Stimulated activated CD4-positive, alpha-beta T cell treated with anti-CD3 and anti-CD28 coated beads, Interleukin-12 subunit alpha, Interleukin-12 subunit beta, amount 100 ng/mL, for 4 hours (primary cell): ENCODE data around the gene PBXIP1.

ENCODE experiments used
- DNase-seq: peaks from one replicate; pipeline ENCODE4 v3.0.0-alpha.2; 2020

Gene PBXIP1

DNA sequence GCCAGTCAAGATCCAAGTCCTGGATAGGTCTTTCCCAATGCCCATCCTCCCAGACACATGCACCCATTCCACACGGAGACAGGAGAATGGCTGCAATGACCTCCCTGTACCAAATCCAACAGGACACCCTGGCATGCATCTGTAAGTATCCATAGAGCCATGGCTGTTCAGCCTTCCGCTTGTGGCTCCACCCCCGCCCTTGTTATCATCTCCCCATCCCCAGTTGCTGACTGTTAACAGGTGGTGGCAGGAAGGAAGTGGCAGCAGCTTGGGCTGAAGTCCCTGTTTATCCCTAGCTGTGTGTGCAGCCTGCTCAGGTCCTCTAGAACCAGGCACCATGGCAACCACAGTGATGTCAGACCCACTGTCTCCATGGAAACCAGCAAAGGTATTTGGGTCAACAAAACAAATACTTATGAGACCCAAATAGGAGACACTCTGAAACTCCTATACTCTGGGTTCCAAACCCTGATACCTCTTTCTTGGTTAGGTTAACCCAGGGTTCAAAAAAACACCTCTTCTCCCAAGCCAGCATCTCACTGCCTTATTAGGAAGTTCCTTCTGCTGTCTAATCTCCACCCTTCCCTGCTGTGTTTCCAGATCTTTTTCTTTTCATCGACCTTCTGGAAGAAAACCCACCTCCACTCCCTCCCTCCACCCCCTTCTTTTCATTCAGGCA lies 721 bp downstream of the PBXIP1 start:
- peak; percentile 48 for DNase-seq

DNA sequence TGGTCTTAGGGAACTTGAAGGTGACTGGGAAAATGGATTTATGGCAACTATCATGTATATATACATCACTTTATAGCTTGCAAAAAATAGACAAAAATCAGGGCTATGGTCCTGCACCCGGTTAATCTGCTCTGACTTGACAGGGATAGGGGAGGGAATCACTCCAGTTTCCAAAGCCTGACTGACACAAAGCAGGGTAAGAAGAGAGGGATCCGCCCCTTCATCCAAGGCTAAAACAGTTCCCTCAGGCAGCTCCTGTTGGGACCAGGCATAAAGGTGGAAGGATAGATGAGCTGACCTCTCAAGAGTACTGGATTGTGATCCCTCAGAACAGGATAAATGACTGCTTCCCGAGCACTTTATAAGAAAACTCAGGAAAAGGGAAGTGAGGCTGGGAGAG lies 1.4 kb downstream of the PBXIP1 start:
- no peak for DNase-seq

DNA sequence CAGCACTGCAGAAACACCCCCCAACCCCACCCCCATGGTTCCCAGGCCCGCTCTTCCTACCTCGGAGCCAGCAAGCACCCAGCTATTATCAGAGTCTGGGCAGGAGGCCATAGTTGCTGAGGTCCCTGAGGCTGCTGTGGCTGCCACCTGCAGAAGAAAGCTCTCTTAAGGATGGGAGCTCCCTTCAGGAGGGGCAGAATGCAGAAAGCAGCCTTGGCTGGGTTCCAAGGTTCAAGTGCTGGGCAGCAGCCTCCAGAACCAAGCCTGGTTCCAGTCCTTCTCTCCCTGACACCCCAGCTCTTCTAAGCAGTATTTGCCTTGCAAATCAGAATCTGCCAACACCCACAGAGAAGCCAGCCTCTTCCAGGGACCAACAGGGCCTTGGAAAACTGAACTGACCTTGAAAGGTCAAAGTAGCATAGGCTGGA lies 2.3 kb downstream of the PBXIP1 start:
- no peak for DNase-seq

DNA sequence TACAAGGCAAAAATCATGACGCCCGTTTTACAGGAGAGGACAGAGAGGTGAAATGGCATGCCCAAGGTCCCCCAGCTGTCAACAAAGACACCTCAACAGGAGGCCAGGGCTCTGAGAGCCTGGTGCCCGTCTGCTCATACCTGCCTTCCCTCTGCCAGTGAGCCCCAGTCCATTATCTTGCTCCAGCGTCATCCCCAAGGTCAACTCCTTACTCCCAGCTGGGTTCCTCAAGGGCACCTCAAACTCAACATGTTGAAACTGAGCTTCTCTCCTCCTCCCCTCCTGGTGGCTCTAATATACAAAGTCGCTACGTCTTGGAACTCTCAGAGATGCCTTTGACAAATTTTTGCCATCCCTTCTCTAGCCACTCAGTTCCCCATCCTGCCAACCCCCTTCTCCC lies 3.2 kb downstream of the PBXIP1 start:
- no peak for DNase-seq

DNA sequence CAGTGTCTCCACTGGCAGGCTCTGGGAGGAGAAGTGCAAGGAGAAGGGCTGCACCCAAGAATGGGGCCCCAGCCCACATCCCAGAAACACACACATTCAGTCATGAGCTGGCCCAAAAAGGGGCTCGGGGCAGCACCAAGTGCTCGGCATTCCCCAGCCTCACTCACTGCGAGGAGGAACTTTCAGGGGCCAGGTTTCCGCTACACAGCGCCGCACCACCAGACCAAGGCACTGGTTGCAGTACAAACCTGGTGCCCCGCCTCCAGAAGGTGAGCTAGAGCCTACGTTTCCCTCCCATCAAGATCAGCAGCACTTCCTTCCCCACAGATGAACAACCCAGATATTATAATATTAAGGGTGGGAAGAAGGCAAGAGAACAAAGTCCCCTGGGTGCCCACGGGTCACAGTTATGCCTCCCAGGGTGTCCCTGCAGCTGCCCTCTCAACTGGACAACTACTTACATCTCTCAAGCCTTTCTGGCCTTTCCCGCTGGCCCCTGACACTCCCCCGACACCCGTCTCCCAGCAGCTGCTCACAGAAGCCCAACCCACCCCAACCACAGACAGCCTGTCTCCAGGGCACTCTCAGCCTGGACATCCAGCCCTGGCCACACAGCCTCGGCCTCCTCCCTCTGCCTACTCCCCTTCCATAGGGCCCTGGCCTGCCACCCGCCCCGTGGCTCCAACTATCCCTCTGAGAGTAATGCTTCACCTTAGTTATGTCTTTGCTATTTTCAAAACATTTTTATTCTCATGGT lies 3.8 kb downstream of the PBXIP1 start:
- peak; percentile 62 for DNase-seq

DNA sequence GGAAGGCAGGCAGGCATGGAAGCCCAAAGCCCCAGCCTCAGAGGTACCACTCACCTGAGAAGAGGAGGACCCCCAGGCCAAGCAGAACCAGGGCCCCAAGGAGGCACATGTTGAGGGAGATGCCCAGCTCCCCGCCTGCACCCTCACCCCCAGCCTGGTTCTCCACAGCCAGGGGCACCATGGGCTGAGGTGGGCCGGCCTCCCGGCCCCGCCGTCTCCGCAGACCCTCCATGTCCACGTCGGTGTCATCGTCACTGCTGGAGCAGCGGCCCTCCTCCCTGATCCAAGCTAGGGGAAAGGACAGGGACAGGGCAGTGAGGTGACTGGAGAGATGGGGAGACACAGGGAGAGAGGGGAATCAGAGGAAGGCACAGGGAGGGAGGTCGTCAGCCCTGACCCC lies 7.8 kb downstream of the PBXIP1 start:
- DNase-seq, result no peak

DNA sequence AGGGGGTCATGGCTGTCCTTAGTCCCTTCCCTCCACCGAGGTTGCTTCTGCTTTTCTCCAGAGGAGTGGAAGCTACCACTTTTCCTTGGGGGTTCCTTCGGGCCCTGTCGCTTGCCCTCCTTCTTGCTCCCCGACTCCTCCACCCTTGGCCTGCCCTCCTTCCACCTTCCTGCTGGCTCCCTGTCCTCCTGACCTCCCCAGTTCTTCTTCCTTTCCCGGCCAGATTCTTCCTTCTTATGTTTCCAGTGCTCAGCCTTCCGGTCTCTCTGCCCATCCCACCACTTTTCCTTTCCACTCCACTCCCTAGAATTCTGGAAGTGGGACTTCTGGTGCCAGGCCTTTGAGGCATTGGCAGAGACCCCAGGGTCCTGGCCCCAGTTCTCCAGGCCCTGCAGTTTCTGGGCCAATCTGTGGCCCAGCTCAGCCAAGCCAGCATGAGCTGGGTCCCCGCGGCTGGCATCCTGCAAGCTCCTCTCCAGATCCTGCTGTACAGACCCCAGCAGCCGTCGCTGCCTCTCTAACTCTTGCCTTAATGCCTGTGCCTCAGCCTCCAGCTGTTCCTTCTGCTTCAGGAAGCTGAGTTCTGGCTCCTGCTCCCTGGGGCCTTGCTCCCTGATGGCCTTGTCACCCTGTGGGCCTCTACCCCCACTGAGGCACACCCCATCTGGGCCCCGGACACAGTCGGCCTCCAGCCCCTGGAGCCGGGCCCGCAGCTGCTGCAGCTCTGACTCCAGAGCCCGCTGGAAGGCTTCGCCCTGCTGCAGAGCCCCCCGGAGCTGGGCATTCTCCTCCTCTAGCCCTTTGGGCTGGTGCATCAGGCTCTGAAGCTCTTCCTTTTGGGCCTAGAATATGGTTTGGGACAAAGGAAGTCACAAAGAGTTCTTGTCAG lies 9.7 kb downstream of the PBXIP1 start:
- no peak for DNase-seq

DNA sequence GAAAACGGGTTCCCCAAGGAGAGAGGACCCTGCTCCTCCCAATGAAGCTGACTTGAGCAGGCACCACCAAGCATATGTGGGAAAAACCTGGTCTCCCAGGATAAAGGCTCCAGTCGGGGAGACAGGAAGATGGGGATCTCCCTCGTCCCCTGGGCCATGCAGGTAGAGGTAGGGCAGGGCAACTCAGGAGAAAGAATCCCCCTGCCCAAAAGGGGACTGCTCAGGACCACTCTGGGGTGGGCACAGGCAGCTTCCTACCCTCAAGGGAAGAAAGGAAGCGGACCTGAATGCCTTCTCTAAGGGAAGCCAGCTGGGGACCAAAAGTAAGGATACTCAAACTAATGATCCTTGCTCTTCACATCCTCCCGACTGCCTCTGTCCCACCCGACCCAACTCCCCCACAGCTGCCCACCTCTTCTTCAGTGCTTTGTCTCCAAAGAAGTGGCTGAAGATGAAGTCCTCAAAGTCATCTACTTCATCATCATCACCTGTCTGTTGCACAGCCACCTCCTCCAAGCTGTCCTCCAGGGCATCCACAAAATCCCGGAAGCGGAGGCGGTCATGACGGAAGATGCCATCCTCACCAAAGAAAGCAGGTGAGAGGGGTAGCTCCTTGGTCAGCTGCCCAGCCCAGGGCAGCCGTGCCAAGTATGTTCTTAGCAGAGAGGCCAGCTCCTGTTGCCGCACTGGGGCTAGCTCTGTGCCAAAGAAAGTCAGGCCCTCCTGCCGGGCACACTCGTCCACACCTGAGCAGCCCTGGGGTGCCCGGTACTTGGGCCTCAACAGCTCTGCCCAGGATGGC lies 10.5 kb downstream of the PBXIP1 start:
- DNase-seq, result no peak

DNA sequence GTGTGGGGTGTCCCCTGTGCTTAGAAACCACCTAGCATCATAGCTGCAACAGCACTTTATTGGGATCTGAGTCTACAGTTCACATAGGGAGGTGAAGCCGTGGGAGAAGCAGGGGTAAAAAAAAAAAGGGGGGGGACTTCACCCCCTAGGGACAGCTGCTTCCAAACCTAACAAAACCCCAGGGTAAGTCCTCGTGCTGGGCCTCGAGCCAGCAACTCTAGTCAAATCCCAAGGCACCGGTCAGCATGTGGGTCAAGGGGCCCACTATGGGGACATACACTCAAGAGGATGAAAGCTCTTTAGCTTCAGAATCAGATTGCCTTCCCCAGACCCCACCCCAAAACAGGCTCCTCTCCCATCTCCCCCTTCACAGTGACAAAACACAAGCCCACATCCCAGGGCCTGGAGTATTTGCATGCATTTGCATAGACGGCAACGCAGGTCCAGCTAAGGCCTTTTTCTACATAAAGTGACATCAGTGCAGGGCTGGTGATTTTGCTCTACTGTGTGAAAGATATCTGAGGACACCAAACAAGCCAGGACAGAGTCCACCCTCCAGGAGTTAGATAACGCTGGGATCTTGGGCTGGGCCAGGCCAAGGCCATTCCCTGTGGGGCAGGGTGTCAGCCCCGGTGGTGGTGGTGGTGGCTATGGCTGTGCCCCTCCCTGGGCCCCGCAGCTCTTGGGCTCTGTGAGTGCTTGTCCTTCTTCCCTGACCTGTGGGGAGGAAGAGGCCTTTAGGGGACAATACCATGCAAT lies 11.3 kb downstream of the PBXIP1 start:
- DNase-seq, result no peak

DNA sequence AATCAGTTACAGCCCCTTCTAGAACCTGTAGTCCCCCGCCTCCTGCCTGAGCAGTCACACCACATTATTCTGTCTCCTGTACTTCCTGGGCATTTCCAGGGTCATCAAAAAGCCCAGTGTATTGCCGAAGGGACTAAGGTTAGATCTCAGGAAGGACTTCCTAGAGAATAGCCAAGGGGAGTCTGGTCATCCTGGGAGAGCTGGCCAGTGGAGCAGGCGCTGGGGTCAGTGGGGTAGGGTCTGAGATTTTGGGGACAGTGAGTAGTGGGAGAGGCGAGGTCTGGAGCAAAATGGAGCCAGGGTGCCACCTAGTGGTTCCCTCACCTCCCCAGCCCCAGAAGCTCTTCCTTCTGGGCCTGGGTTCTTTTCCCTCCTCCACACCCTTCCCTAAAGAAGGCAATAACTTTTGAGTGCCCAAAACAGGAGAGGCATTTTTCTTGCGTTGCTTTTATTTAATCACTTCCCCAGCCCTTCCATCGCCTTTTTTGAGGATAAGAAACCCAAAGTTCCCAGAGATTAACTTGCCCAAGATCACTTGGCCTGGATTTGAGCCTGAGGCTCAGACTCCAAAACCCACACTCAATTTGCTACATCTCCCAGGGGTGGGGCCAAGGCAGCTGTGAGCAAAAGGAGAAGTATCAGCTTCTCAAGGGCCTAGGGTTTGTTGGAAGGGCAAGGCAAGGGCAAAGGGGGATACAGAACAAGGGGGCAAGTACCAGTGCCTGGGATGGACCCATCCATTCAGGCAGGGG lies 12.1 kb downstream of the PBXIP1 start:
- DNase-seq, result peak; percentile 46

DNA sequence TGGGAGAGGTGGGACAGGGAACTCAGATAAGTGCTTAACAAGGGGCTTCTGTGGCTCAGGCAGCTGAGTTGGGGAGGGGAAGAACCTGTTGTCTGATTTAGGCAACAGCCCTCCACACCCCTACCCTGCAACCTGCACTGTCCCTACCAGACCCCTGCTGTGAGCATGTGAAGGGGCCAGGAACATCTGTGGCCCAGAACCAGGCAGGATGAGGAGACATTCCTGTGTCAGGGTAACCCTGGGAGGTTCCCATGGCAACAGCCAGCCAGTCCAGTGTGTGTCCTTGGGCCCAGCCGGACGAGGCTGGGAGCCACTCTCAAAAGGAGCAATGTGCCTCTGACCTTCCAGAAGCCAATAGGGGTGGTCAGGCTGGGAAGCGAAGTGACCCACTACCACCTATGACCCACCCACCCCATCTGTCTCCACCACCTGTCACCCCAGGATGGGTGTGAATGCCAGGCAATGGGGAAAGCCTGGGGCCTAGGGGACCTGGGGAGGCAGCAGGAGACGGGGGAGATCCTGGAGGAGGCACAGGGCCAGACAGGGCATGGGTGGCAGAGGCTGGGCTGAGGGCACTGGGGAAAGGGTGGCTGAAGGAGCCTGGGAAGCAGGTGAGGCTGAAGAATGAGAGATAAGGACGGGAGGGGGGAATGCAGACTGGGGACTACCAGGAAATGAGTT lies 14.4 kb downstream of the PBXIP1 start:
- no peak for DNase-seq

DNA sequence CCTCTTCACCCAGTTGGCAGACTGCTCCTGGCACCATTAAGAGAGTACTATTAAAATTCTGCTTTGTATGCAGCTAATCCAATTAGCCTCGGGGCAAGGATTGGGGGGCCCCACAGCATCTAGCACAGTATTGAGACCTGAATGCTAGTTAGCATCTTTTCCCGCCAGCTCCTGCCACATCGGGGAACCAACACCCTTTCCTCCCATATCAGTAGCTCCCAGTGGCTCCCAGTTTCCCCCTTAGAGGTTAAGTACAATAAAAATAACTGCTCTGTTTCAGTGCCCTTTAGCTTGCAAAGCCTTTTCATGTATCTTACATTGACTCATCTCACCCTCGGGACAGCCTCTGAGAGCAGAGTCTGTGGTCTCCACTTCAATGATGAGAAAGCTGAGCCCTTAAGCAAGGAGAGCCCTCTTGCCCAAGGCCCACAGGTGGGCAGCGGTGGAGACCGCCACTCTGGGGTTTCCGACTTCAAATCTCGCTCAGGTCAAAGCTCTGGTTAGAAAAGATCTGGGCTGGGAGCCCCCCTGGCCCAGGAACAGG lies 15.2 kb downstream of the PBXIP1 start:
- DNase-seq, result no peak

DNA sequence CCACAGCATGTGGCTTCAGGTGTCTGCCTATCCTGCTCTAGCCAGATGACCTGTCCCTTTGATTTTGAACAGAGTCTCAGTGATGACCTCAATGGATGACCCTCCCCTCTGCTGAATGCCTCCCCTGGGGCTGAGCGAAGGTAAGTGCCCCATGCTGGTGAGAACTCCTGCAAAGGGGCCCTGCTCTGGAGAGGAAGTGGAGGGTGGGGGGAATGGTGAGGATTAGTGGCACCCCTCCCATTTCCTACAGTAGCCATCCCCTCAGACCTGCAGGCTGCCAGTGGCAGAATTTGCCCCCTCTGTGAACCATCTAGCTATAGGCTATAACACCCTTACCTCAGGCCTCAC lies 15.7 kb downstream of the PBXIP1 start:
- no peak for DNase-seq

DNA sequence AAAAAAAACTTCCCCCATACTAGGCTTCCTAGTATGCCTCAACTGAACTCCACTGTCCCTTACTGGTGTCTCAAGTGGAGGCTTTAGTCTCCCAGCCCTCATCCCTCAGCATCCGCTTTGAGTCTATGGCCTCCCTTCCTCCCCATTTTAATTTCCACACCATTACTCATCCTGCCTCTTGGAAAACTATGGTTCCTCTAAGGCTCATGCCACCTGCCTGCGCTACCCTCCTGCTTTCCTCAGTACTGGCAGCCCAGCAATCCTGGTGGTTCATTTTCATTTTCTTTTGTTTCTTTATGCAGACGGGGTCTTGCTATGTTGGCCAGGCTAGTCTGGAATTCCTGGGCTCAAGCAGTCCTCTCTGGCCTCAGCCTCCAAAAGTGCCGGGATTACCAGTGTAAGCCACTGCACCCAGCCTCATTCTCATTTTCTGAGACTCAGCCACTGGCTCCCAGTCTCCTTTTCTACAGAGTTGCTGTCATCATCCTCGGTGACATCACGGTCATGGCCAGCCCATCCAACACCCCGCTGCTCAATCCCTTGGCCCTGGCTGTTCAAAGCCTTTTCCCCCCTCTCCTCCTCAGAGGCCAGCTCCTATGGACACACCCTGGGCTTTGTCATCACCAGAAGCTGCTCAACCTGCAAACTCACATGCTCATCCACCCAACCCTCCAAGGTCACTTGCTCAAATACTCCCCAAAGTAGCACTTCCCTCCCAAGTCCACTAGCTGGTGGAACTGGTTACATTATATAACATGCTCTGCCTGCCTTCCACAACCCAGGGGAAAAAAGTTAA lies 17.1 kb downstream of the PBXIP1 start:
- no peak for DNase-seq

DNA sequence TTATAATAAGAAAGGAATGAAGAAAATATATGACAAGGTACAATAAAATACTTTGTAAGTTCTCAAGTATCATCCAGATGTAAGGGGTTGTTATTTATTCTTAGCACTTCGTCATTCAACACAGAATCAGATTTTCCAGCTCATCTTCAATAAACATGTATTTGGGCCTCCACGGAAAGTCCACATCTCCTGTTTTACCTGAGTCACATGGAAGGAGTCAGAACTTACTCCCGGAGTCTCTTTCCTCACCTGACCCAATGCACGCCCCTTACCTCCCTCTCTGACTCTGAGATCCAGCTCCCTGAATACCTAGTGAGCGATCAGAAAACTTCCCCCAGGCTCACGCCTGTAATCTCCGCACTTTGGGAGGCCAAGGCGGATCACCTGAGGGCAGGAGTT lies 17.9 kb downstream of the PBXIP1 start:
- DNase-seq, result no peak

DNA sequence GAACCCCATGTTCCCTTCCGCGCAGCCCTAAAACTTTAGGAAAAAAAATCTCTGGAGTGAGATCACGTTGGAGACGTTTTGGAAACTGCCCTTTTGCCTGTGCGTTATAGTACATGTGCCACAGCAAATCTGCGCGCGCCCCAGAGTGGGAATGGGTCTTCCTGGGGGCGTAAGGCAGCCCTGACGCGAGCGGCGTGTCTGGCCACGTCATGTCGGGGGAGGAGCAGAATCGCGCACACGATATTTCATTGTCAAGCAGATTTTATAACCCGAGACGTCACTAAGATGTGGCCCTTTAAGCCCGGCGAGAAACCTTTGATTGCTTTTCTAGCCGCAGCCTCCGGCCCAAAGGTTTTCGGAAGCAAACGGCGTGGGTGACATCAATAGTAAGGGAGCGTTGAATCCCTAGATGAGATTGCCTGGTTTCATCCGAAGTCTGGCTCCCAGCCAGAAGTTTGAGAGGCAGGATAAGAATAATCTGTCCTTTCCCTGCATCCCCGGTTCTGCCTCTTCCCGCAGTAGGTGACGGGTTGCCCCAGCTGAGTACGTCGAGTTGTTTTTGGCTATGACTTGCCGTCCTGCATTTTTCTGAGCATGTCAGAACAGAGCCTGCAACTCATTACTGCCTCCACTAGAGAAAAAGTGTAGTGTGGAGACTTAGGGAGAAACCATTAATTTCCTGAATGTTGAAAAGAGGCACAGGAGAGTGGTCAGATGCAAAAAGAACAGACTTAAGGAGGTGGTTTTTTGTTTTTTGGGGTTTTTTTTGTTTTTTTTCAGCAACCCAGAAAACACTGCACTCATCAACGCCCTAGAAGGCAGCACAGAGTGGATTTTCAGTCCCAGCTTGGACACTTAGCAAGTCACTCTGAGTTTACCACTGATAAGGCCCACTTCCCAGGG lies 18.6 kb downstream of the PBXIP1 start:
- DNase-seq, result peak; percentile 86

DNA sequence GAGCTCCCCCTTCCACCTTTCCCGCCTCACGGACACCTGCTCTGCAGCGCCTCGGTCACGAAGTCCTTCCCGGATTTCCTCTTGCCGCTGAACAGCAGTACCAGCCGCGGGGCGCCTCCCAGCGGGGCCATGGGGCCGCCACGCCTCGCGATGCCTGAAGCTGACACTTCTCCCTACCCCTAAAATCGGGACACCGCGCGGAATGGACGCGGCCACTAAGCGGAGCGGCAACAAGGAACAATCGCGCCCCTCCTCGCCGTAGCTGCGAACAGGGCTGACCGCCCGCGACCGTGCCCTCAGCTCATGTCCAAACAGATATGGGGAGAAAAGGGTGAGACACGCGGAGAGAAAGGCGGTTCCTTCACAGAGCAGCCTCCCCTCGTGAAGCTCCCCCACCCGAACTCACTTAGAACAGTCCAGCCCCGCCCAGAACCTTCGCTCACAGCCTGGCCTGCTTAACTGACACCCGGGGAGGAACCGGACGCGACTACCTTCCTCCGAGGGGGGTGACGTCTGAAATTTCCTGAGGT lies 19.3 kb downstream of the PBXIP1 start, which contains the start of gene PMVK:
TSS of gene PMVK (minus strand) at position 165 of the 530 bp plus-strand sequence. CDS start at position 131, 34 bp downstream.
- DNase-seq, result peak; percentile 92
